ENCODE results near the gene WDTC1.

GRCh38 chr1:27343639-27344025 is 109.2 kb downstream of the WDTC1 start:
- TF ChIP-seq EZH2 (IDR thresholded peaks at IDR 0.05; ENCODE audit: borderline replicate concordance, low read depth, low read length) (no peak), IRF2 (CRISPR knock-in tag; IDR thresholded peaks at IDR 0.05) (no peak), THRA (IDR thresholded peaks at IDR 0.05) (no peak), GABPA (tag; conservative IDR thresholded peaks at IDR 0.05; ENCODE audit: low read depth) (no peak), CTCF (IDR thresholded peaks at IDR 0.05 in 2 of 3, conservative IDR thresholded peaks at IDR 0.05 in 1 of 3; ENCODE audit: insufficient read depth in 2 of 3, low read depth in 1 of 3, low read length in 3 of 3) (no peak), ZBTB33 (CRISPR knock-in tag; IDR thresholded peaks at IDR 0.05) (no peak), RAD21 (CRISPR knock-in tag; conservative IDR thresholded peaks at IDR 0.05 in 1 of 2, IDR thresholded peaks at IDR 0.05 in 1 of 2) (no peak), BCLAF1 (IDR thresholded peaks at IDR 0.05; ENCODE audit: borderline replicate concordance in 1 of 2, control insufficient read depth in 1 of 2, low read depth in 2 of 2, low read length in 1 of 2) (no peak), ZNF217 (CRISPR knock-in tag; IDR thresholded peaks at IDR 0.05) (no peak)

Measured in K562 (cell line).